HepG2 (cell line): ENCODE data around the gene DNAH8. TPM values are rescaled to one million over a fixed set of nuclear protein-coding genes. Genes with fewer than 3 reads are reported as not detected.

Experiments used
- ARHGAP35 ChIP-seq: sonication (generic); formaldehyde crosslinking; IDR thresholded peaks from 2 replicates; pipeline ENCODE4 v1.9.0; 2022; ENCODE audit warnings: mild to moderate bottlenecking, inconsistent platforms, moderate library complexity, missing genetic modification reagents, borderline replicate concordance
- ARNT ChIP-seq: fragments of 450-650 bp; IDR thresholded peaks from 2 replicates; pipeline ENCODE4 v1.6.1; 2017
- CENPX ChIP-seq: sonication (generic); formaldehyde crosslinking; IDR thresholded peaks from 2 replicates; pipeline ENCODE4 v1.9.0; 2021; ENCODE audit warnings: mild to moderate bottlenecking, missing genetic modification reagents, moderate library complexity
- DPF2 ChIP-seq: sonication (generic); formaldehyde crosslinking; IDR thresholded peaks from 2 replicates; pipeline ENCODE4 v1.4.0; 2020; ENCODE audit warnings: mild to moderate bottlenecking, low read depth, missing genetic modification reagents, borderline replicate concordance
- EP300 ChIP-seq, 3 experiments: sonication (generic) in 1 of 3; formaldehyde crosslinking in 1 of 3; IDR thresholded peaks; 2 replicates each; pipeline versions ENCODE4 v1.5.1 to v1.6.1; 2011 to 2020; ENCODE audit warnings: low read depth in 2 of 3, low read length in 2 of 3, borderline replicate concordance in 1 of 3, improper control_type of control experiment in 1 of 3, mild to moderate bottlenecking in 1 of 3, missing genetic modification reagents in 1 of 3, moderate library complexity in 1 of 3
- FOXA3 ChIP-seq: IDR thresholded peaks from 2 replicates; pipeline ENCODE4 v1.6.1; 2016; ENCODE audit warnings: missing genetic modification reagents, missing compliant biosample characterization
- HIVEP1 ChIP-seq: sonication (generic); formaldehyde crosslinking; IDR thresholded peaks from 2 replicates; pipeline ENCODE4 v1.4.0; 2020; ENCODE audit warnings: mild to moderate bottlenecking, missing genetic modification reagents
- HNF4G ChIP-seq, 2 experiments: sonication (generic) in 1 of 2; formaldehyde crosslinking in 1 of 2; IDR thresholded peaks; 2 replicates each; pipeline versions ENCODE4 v1.4.0 to v1.6.1; 2011 to 2020; ENCODE audit warnings: borderline replicate concordance in 2 of 2, low read depth in 2 of 2, mild to moderate bottlenecking in 2 of 2, low read length in 1 of 2, missing genetic modification reagents in 1 of 2, moderate library complexity in 1 of 2
- MBNL3 ChIP-seq: fragments of 250-450 bp; sonication (Bioruptor Pico); conservative IDR thresholded peaks from 2 replicates; pipeline ENCODE4 v1.8.0; 2022; ENCODE audit warnings: mild to moderate bottlenecking, inconsistent platforms
- MEIS2 ChIP-seq: sonication (generic); formaldehyde crosslinking; IDR thresholded peaks from 2 replicates; pipeline ENCODE4 v1.9.0; 2021; ENCODE audit warnings: mild to moderate bottlenecking, missing genetic modification reagents
- MTA3 ChIP-seq: sonication (generic); formaldehyde crosslinking; IDR thresholded peaks from 2 replicates; pipeline ENCODE4 v1.4.0; 2020; ENCODE audit warnings: missing genetic modification reagents
- NPAS2 ChIP-seq: sonication (generic); formaldehyde crosslinking; IDR thresholded peaks from 2 replicates; pipeline ENCODE4 v1.8.0; 2022; ENCODE audit warnings: mild to moderate bottlenecking, missing genetic modification reagents, borderline replicate concordance
- PHF8 ChIP-seq: sonication (generic); formaldehyde crosslinking; IDR thresholded peaks from 2 replicates; pipeline ENCODE4 v1.5.0; 2020; ENCODE audit warnings: missing genetic modification reagents
- SIX4 ChIP-seq: sonication (generic); formaldehyde crosslinking; IDR thresholded peaks from 2 replicates; pipeline ENCODE4 v1.4.0; 2020; ENCODE audit warnings: missing genetic modification reagents
- SNAPC2 ChIP-seq: sonication (generic); formaldehyde crosslinking; IDR thresholded peaks from 2 replicates; pipeline ENCODE4 v1.8.1; 2022; ENCODE audit warnings: mild to moderate bottlenecking, missing genetic modification reagents
- SRSF9 ChIP-seq: fragments of 200-400 bp; formaldehyde crosslinking; IDR thresholded peaks from 2 replicates; pipeline ENCODE4 v1.6.1; 2018; ENCODE audit warnings: borderline replicate concordance, mild to moderate bottlenecking, low read depth, low read length; ENCODE audit not compliant: insufficient read depth, poor library complexity, severe bottlenecking
- SUZ12 ChIP-seq: fragments of 150-350 bp; IDR thresholded peaks from 2 replicates; pipeline ENCODE4 v1.6.1; 2014; ENCODE audit warnings: low read depth, low read length
- TARDBP ChIP-seq: sonication (generic); formaldehyde crosslinking; IDR thresholded peaks from 2 replicates; pipeline ENCODE4 v1.8.0; 2022; ENCODE audit warnings: mild to moderate bottlenecking, missing genetic modification reagents
- ZMYM2 ChIP-seq: sonication (generic); formaldehyde crosslinking; IDR thresholded peaks from 2 replicates; pipeline ENCODE4 v1.8.0; 2022; ENCODE audit warnings: mild to moderate bottlenecking, missing genetic modification reagents
- ZMYM4 ChIP-seq: sonication (generic); formaldehyde crosslinking; IDR thresholded peaks from 2 replicates; pipeline ENCODE4 v1.8.1; 2023; ENCODE audit warnings: mild to moderate bottlenecking, missing genetic modification reagents
- ZNF20 ChIP-seq: sonication (generic); formaldehyde crosslinking; IDR thresholded peaks from 2 replicates; pipeline ENCODE4 v1.4.0; 2020; ENCODE audit warnings: mild to moderate bottlenecking, moderate library complexity, missing genetic modification reagents
- ZNF343 ChIP-seq: sonication (generic); formaldehyde crosslinking; IDR thresholded peaks from 2 replicates; pipeline ENCODE4 v1.4.0; 2020; ENCODE audit warnings: mild to moderate bottlenecking, missing genetic modification reagents
- ZNF510 ChIP-seq: sonication (generic); formaldehyde crosslinking; IDR thresholded peaks from 2 replicates; pipeline ENCODE4 v1.4.0; 2020; ENCODE audit warnings: low read depth, mild to moderate bottlenecking, missing genetic modification reagents
- ZNF546 ChIP-seq: sonication (generic); formaldehyde crosslinking; conservative IDR thresholded peaks from 2 replicates; pipeline ENCODE4 v1.8.1; 2023; ENCODE audit warnings: mild to moderate bottlenecking, missing genetic modification reagents
- ZNF569 ChIP-seq: sonication (generic); formaldehyde crosslinking; IDR thresholded peaks from 2 replicates; pipeline ENCODE4 v1.5.0; 2020; ENCODE audit warnings: mild to moderate bottlenecking, missing genetic modification reagents, moderate library complexity, borderline replicate concordance
- ZNF7 ChIP-seq: IDR thresholded peaks from 2 replicates; pipeline ENCODE4 v1.6.1; 2016; ENCODE audit warnings: missing biosample characterization, missing genetic modification reagents
- ZNF766 ChIP-seq: sonication (generic); formaldehyde crosslinking; IDR thresholded peaks from 2 replicates; pipeline ENCODE4 v1.5.0; 2020; ENCODE audit warnings: missing genetic modification reagents, borderline replicate concordance
- polyA plus RNA-seq, 8 experiments: library from polyadenylated mRNA; depleted of rRNA in 3 of 8; stranded (reverse) in 7 of 8; unstranded in 1 of 8; fragments of >200 nt; fragmentation: Illumina TruSeq in 4 of 8; extraction: Trizol in 4 of 8; gene quantifications; 2 replicates each; pipeline versions ENCODE4 v1.2.1 to v1.2.3, GENCODE V29; 2011 to 2016; ENCODE audit warnings: low read depth in 4 of 8, missing spikeins in 1 of 8, mixed read lengths in 1 of 8; ENCODE audit not compliant: insufficient read depth in 1 of 8
- total RNA-seq, 5 experiments: library from RNA; depleted of rRNA; stranded (reverse); fragments of >200 nt; fragmentation: Illumina TruSeq; extraction: Trizol; gene quantifications; 2 replicates each; pipeline ENCODE4 v1.2.3, GENCODE V29; 2016; ENCODE audit warnings: low read depth in 1 of 5
- TF ChIP-seq, protein P1 (sequence below), 2 experiments: sonication (generic) in 1 of 2; formaldehyde crosslinking in 1 of 2; IDR thresholded peaks; 2 replicates each; pipeline versions ENCODE4 v1.4.0 to v1.6.1; 2016 to 2020; ENCODE audit warnings: borderline replicate concordance in 1 of 2, low read depth in 1 of 2, mild to moderate bottlenecking in 1 of 2, missing genetic modification reagents in 1 of 2

The DNAH8 gene
- total and polyA plus RNA-seq, 2 of the 13 experiments (the other 11 are each of a cell fraction or from before 2014, with no cell fraction given), result not detected

DNA sequence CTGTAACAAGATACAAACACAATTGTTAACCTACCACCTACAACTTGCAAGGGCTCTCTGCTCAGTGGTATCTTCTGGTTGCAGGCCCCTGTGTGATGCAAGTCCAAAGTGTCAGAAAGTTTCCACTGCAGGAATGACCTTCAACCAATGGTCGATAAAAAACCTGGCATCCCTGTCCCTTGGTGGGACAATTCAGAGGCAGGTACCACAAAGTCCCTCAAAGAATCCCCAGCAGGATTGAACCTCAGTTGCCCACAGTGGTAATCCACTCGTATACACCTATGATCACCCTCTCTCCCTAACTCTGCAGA is 28.1 kb upstream of the DNAH8 start (continued):
- TF ChIP-seq HNF4G (IDR thresholded peaks at IDR 0.05; ENCODE audit: borderline replicate concordance, low read depth, low read length), result peak; percentile 87
- TF ChIP-seq HNF4G (CRISPR knock-in tag; IDR thresholded peaks at IDR 0.05; ENCODE audit: borderline replicate concordance, low read depth), result no peak
- no peak for TF ChIP-seq ZNF20 (CRISPR knock-in tag)
- TF ChIP-seq ZNF569, result no peak
- no peak for TF ChIP-seq MTA3 (CRISPR knock-in tag)
- TF ChIP-seq PHF8 (CRISPR knock-in tag), result no peak
- TF ChIP-seq ZMYM2 (CRISPR knock-in tag), result 0 out of 2 replicates have a peak, but pooled peaks have one; percentile 42
- no peak for TF ChIP-seq TARDBP (CRISPR knock-in tag)
- TF ChIP-seq ZNF510 (CRISPR knock-in tag), result no peak
- no peak for TF ChIP-seq SUZ12
- no peak for TF ChIP-seq ARNT
- no peak for TF ChIP-seq ZNF546
- TF ChIP-seq SIX4 (CRISPR knock-in tag), result no peak
- TF ChIP-seq, protein P1, sequence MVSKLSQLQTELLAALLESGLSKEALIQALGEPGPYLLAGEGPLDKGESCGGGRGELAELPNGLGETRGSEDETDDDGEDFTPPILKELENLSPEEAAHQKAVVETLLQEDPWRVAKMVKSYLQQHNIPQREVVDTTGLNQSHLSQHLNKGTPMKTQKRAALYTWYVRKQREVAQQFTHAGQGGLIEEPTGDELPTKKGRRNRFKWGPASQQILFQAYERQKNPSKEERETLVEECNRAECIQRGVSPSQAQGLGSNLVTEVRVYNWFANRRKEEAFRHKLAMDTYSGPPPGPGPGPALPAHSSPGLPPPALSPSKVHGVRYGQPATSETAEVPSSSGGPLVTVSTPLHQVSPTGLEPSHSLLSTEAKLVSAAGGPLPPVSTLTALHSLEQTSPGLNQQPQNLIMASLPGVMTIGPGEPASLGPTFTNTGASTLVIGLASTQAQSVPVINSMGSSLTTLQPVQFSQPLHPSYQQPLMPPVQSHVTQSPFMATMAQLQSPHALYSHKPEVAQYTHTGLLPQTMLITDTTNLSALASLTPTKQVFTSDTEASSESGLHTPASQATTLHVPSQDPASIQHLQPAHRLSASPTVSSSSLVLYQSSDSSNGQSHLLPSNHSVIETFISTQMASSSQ (IDR thresholded peaks at IDR 0.05; ENCODE audit: low read depth), result no peak
- TF ChIP-seq, protein P1 (CRISPR knock-in tag; IDR thresholded peaks at IDR 0.05; ENCODE audit: borderline replicate concordance), result no peak
- no peak for TF ChIP-seq HIVEP1
- no peak for TF ChIP-seq MBNL3 (CRISPR knock-in tag)
- peak; percentile 49; the same call in 1 of the 2 replicates for TF ChIP-seq ZMYM4 (CRISPR knock-in tag)
- TF ChIP-seq ZNF7 (CRISPR knock-in tag), result no peak
- no peak for TF ChIP-seq ZNF343 (CRISPR knock-in tag)
- no peak for TF ChIP-seq FOXA3 (CRISPR knock-in tag)
- TF ChIP-seq CENPX (CRISPR knock-in tag), result no peak
- no peak for TF ChIP-seq SNAPC2 (CRISPR knock-in tag)
- TF ChIP-seq SRSF9, result no peak
- TF ChIP-seq ARHGAP35 (CRISPR knock-in tag), result no peak
- peak in 1 of 2 experiments; percentile 29; a peak in 1 of 4 replicates for TF ChIP-seq EP300 (IDR thresholded peaks at IDR 0.05; ENCODE audit: low read depth in 2 of 2, low read length in 2 of 2)
- TF ChIP-seq EP300 (CRISPR knock-in tag; IDR thresholded peaks at IDR 0.05; ENCODE audit: borderline replicate concordance), result no peak
- TF ChIP-seq NPAS2 (CRISPR knock-in tag), result no peak
- TF ChIP-seq ZNF766 (CRISPR knock-in tag), result no peak
- no peak for TF ChIP-seq MEIS2 (CRISPR knock-in tag)
- TF ChIP-seq DPF2 (CRISPR knock-in tag), result 0 out of 2 replicates have a peak, but pooled peaks have one; percentile 48
